Testis (tissue), 3 donors: ENCODE data around the gene RAD9A. TPM values are rescaled to one million over a fixed set of nuclear protein-coding genes. Genes with fewer than 3 reads are reported as not detected.

Experiments used
- DNase-seq: peaks from one replicate; pipeline ENCODE4 v3.0.0-alpha.2; 2019
- H3K27ac ChIP-seq, 2 donors: fragments of 200-600 bp; sonication (generic); one replicate each; pipeline ENCODE4 v1.5.1; 2019
- H3K27me3 ChIP-seq: fragments of 200-600 bp; sonication (generic); one replicate; pipeline ENCODE4 v1.5.1; 2019
- H3K36me3 ChIP-seq: fragments of 200-600 bp; sonication (generic); one replicate; pipeline ENCODE4 v1.5.1; 2017; ENCODE audit warnings: low read depth; ENCODE audit errors: missing control alignments
- H3K4me1 ChIP-seq: fragments of 200-600 bp; sonication (generic); one replicate; pipeline ENCODE4 v1.5.1; 2019
- H3K4me3 ChIP-seq, 2 donors: fragments of 200-600 bp; sonication (generic); one replicate each; pipeline ENCODE4 v1.5.1; 2017 to 2019
- H3K9me3 ChIP-seq: fragments of 200-600 bp; sonication (generic); one replicate; pipeline ENCODE4 v1.5.1; 2017
- POLR2A ChIP-seq: fragments of 450-650 bp; IDR thresholded peaks from one replicate; pipeline ENCODE4 v1.6.1; 2017; ENCODE audit warnings: antibody characterized with exemption, mild to moderate bottlenecking, moderate library complexity
- WGBS, 2 donors: methylation state at CpG; one replicate each; pipeline ENCODE4 v1.1.5; 2018; 5-methylcytosine and 5-hydroxymethylcytosine counted together
- intact Hi-C: fragments of 100-400 bp; cut with DNase I; formaldehyde crosslinking; loops from one replicate; pipeline ENCODE4 v1.15.1; 2023; ENCODE audit warnings: low total_unique reads
- polyA plus RNA-seq: library from polyadenylated mRNA; stranded (reverse); fragments of 350-450 nt; fragmentation: Illumina TruSeq; extraction: RNeasy Lipid Tissue Mini Kit (QIAGEN cat#74804); gene quantifications from one replicate; pipeline ENCODE4 v1.2.3, GENCODE V29; 2014; ENCODE audit warnings: low read depth, low replicate concordance; ENCODE audit not compliant: insufficient read depth
- total RNA-seq, 2 donors: library from RNA; depleted of rRNA; stranded (reverse); fragments of >200 nt; gene quantifications; one replicate each; pipeline ENCODE4 v1.2.3, GENCODE V29; 2016
- TF ChIP-seq, protein P1 (sequence below), 3 experiments: fragments of 450-650 bp in 2 of 3; fragments of 200-600 bp in 1 of 3; sonication (generic) in 1 of 3; IDR thresholded peaks; one replicate each; pipeline ENCODE4 v1.5.1; 2016 to 2019; ENCODE audit warnings: antibody characterized with exemption in 3 of 3, mild to moderate bottlenecking in 2 of 3, moderate library complexity in 1 of 3

Gene RAD9A
- total and polyA plus RNA-seq, 3 donors from 2014 or later: 25.7 to 46.2 (median 35.8) TPM

DNA sequence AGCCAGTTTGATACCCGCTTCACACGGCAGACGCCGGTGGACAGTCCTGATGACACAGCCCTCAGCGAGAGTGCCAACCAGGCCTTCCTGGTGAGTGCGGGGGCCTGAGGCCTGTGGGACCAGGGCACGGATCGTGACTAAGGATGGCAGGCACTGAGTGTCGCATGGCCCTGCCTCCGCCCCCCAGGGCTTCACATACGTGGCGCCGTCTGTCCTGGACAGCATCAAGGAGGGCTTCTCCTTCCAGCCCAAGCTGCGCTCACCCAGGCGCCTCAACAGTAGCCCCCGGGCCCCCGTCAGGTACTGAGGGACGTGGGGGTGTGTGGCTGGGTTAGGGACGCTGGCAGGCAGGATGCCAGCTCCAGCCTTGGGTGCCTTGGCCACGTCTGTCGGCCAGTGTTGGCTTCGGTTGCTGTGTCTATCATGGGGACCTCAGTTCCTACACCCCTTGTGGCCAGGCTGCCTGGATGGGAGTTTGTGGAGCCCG is 42.7 kb downstream of the RAD9A start:
- Histone ChIP-seq H3K4me1 (peaks cover under 1% of the 10 kb centered on the region), H3K27me3 (no peaks in the 10 kb centered on the region), H3K36me3 (no peaks in the 10 kb centered on the region), H3K27ac (no peak overlapping the region), H3K9me3 (no peaks in the 10 kb centered on the region), H3K4me3 (no peak overlapping the region)
- no peak for DNase-seq
- no peak for TF ChIP-seq POLR2A
- TF ChIP-seq, protein P1, sequence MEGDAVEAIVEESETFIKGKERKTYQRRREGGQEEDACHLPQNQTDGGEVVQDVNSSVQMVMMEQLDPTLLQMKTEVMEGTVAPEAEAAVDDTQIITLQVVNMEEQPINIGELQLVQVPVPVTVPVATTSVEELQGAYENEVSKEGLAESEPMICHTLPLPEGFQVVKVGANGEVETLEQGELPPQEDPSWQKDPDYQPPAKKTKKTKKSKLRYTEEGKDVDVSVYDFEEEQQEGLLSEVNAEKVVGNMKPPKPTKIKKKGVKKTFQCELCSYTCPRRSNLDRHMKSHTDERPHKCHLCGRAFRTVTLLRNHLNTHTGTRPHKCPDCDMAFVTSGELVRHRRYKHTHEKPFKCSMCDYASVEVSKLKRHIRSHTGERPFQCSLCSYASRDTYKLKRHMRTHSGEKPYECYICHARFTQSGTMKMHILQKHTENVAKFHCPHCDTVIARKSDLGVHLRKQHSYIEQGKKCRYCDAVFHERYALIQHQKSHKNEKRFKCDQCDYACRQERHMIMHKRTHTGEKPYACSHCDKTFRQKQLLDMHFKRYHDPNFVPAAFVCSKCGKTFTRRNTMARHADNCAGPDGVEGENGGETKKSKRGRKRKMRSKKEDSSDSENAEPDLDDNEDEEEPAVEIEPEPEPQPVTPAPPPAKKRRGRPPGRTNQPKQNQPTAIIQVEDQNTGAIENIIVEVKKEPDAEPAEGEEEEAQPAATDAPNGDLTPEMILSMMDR (IDR thresholded peaks at IDR 0.05): no peak
- WGBS, 2 donors: 84 to 100% methylated on average over 4 to 21 of the region's 23 CpGs
- intact Hi-C loops: no loop called here

DNA sequence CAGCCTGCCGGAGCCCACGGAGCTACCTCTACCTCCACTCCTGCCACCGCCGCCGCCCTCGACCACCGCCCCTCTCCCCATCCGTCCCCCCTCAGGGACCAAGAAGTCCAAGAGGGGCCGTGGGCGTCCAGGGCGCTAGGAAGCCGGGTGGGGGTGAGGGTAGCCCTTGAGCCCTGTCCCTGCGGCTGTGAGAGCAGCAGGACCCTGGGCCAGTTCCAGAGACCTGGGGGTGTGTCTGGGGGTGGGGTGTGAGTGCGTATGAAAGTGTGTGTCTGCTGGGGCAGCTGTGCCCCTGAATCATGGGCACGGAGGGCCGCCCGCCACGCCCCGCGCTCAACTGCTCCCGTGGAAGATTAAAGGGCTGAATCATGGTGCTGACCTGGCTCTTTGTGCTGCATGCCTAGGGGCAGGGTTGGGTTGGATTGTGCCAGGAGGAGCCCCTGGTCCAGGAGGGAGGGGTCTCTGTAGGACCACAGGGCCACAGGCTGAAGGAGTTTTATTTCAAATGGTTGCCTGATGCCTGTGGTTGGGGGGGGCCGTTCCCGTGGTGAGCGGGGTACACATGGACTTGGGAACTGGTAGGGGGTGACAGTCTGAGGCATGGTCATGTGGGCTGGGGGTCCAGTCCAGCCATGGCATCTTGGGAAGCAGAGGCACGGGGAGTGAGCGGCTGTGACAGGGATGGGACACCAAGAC is 43.4 kb downstream of the RAD9A start:
- no peaks in the 10 kb centered on the region for H3K4me1 ChIP-seq
- no peaks in the 10 kb centered on the region for H3K27me3 ChIP-seq
- 77 to 82% methylated on average over 6 to 26 of the region's 26 CpGs for whole genome bisulfite sequencing, 2 donors
- TF ChIP-seq, protein P1 (IDR thresholded peaks at IDR 0.05): no peak
- TF ChIP-seq POLR2A: no peak
- no peak overlapping the region for H3K4me3 ChIP-seq
- no peaks in the 10 kb centered on the region for H3K9me3 ChIP-seq
- no peak for DNase-seq
- H3K27ac ChIP-seq: no peak overlapping the region
- intact Hi-C loops: no loop called here
- no peaks in the 10 kb centered on the region for H3K36me3 ChIP-seq

DNA sequence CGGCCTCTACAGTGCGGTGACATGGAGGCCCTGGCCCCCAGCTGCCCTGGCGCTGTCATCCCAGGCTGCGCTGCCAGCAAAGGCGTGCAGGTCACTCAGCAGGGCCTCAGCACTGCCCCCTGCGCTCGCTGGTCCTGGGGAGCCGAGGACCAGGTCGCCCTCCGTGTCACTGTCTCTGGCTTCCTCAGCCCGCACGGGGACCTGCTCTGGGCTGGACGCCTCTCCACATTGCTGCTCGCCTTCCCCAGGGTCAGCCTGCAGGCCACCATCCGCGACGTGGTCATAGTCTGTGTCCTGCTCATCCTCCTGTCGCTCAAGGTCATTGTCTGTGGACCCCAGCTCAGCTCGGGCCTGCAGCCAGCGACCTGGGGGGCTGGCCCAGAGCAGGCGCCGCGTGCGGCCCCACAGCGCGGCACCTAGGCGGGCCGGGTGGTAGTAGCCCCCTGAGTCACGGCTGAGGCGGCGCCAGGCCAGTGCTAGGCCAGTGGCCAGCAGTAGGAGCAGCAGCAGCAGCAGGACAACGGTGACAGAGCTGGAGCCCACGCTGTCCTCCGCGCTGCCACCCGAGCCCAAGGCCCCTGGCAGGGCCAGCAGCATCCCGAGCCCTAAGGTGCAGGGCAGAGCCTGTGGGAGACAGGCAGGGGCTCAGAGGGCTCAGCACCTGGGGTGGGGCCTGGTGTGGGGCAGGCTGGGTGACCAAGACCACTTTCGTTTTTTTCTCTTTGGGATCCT is 44.1 kb downstream of the RAD9A start:
- Histone ChIP-seq H3K27me3 (no peaks in the 10 kb centered on the region), H3K36me3 (no peaks in the 10 kb centered on the region), H3K4me3 (no peak overlapping the region), H3K9me3 (no peaks in the 10 kb centered on the region), H3K4me1 (no peaks in the 10 kb centered on the region), H3K27ac (no peak overlapping the region)
- no peak for TF ChIP-seq POLR2A
- TF ChIP-seq, protein P1 (IDR thresholded peaks at IDR 0.05): no peak
- no peak for DNase-seq
- 89 to 93% methylated on average over 11 to 38 of the region's 38 CpGs for WGBS, 2 donors
- intact Hi-C loops: no loop called here

DNA sequence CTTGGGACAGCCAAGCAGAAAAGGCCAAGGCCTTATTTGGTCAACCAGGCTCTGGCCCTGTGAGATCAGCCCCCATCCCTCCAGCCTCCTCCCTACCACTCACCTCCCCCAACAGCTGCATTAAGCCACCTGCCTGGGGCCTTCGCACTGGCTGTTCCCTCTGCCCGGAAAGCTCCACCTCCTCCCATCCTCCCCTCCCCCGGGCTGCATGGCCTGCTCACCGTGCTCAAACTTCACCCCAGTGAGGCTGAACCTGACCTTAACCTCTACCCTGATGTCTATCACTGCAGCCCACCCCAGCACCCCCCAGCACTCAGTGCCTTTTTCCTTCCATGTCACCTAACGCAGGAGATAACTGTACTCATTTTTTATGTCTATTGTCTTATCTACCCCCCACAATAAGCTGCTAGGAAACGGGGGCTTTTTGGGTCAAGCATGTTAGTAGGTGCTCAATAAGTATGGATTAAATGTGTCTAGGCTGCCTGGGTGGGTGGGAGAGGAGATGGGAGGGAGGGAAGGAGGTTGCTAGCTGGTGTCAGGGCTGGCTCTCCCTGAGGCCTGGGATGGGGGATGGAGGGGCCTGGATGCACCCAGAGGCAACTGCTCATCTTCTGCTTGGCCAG is 44.8 kb downstream of the RAD9A start:
- no peaks in the 10 kb centered on the region for H3K36me3 ChIP-seq
- no peak overlapping the region for H3K27ac ChIP-seq
- WGBS, 2 donors: 64 to 65% methylated on average over 6 of the region's 6 CpGs
- no peaks in the 10 kb centered on the region for H3K9me3 ChIP-seq
- intact Hi-C loops: no loop called here
- H3K27me3 ChIP-seq: no peaks in the 10 kb centered on the region
- no peak overlapping the region for H3K4me3 ChIP-seq
- H3K4me1 ChIP-seq: no peaks in the 10 kb centered on the region
- DNase-seq: no peak
- TF ChIP-seq, protein P1 (IDR thresholded peaks at IDR 0.05): no peak
- no peak for TF ChIP-seq POLR2A
